ENCODE data around the gene PSMC5.

- TF ChIP-seq EP300 (IDR thresholded peaks at IDR 0.05; ENCODE audit: low read length), result no peak
- no peak for TF ChIP-seq TOE1 (IDR thresholded peaks at IDR 0.05; ENCODE audit: borderline replicate concordance)
- TF ChIP-seq TOE1 (CRISPR knock-in tag; IDR thresholded peaks at IDR 0.05; ENCODE audit: borderline replicate concordance, low read depth), result no peak
Observed at GRCh38 chr17:63854709-63855108, 27.5 kb downstream of the PSMC5 start.

Data from K562 (cell line).